CD8-positive, alpha-beta memory T cell (primary cell): ENCODE data around the gene NUBPL. TPM values are rescaled to one million over a fixed set of nuclear protein-coding genes. Genes with fewer than 3 reads are reported as not detected.

Source experiments
- CTCF ChIA-PET: fragments of 350-600 bp; sonication (Branson Sonifier 250); formaldehyde crosslinking; loops from one replicate; lab custom pipeline; 2021; ENCODE audit warnings: antibody characterized with exemption; lab: Charles Lee
- POLR2A ChIA-PET: fragments of 350-600 bp; sonication (Branson Sonifier 250); formaldehyde crosslinking; loops from one replicate; lab custom pipeline; 2021; ENCODE audit warnings: antibody characterized with exemption; lab: Charles Lee
- DNase-seq, 5 donors: peaks; one replicate each; pipeline versions ENCODE4 v3.0.0 to v3.0.0-alpha.2; 2020 to 2022; ENCODE audit warnings: mixed read lengths in 1 of 5
- H3K27ac ChIP-seq: one replicate; pipeline ENCODE4 v1.7.0; 2013; ENCODE audit warnings: low read depth, mild to moderate bottlenecking, low read length, moderate library complexity
- H3K27me3 ChIP-seq: 2 replicates; pipeline ENCODE4 v1.7.0; 2013; ENCODE audit warnings: low read length, mild to moderate bottlenecking; ENCODE audit not compliant: insufficient read depth, poor library complexity, severe bottlenecking
- H3K36me3 ChIP-seq: 2 replicates; pipeline ENCODE4 v1.7.0; 2013; ENCODE audit warnings: mild to moderate bottlenecking, low read length, moderate library complexity; ENCODE audit not compliant: insufficient read depth
- H3K4me1 ChIP-seq: 2 replicates; pipeline ENCODE4 v1.7.0; 2013; ENCODE audit warnings: mild to moderate bottlenecking, low read length, moderate library complexity; ENCODE audit not compliant: insufficient read depth
- H3K4me3 ChIP-seq: 2 replicates; pipeline ENCODE4 v1.7.0; 2013; ENCODE audit warnings: mild to moderate bottlenecking, low read length
- H3K9me3 ChIP-seq: 2 replicates; pipeline ENCODE4 v1.7.0; 2013; ENCODE audit warnings: mild to moderate bottlenecking, low read length
- H3K27ac Mint-ChIP-seq, 8 donors: one replicate each; pipeline ENCODE4 v1.8.0; 2020 to 2021; ENCODE audit warnings: mixed read lengths in 8 of 8, mild to moderate bottlenecking in 6 of 8, inconsistent platforms in 3 of 8, moderate library complexity in 3 of 8
- H3K27me3 Mint-ChIP-seq, 2 donors: one replicate each; pipeline ENCODE4 v1.8.0; 2020 to 2021; ENCODE audit warnings: mixed read lengths in 2 of 2, mild to moderate bottlenecking in 1 of 2, moderate library complexity in 1 of 2
- H3K36me3 Mint-ChIP-seq, 3 donors: one replicate each; pipeline ENCODE4 v1.8.0; 2020 to 2021; ENCODE audit warnings: mixed read lengths in 3 of 3, inconsistent platforms in 1 of 3, mild to moderate bottlenecking in 1 of 3
- H3K4me1 Mint-ChIP-seq, 3 donors: one replicate each; pipeline ENCODE4 v1.8.0; 2020 to 2021; ENCODE audit warnings: mixed read lengths in 3 of 3, inconsistent platforms in 1 of 3, mild to moderate bottlenecking in 1 of 3
- H3K4me3 Mint-ChIP-seq, 7 donors: one replicate each; pipeline ENCODE4 v1.8.0; 2020 to 2021; ENCODE audit warnings: mixed read lengths in 7 of 7, mild to moderate bottlenecking in 6 of 7, moderate library complexity in 4 of 7, inconsistent platforms in 2 of 7
- H3K9me3 Mint-ChIP-seq, 5 donors: one replicate each; pipeline ENCODE4 v1.8.0; 2020 to 2022; ENCODE audit warnings: mixed read lengths in 5 of 5, mild to moderate bottlenecking in 3 of 5, moderate library complexity in 2 of 5, inconsistent platforms in 1 of 5
- polyA plus RNA-seq: library from polyadenylated mRNA; unstranded; fragments of 300-500 nt; fragmentation: Illumina TruSeq; gene quantifications from one replicate; pipeline ENCODE4 v1.2.3, GENCODE V29; 2021
- total RNA-seq, 2 experiments: library from RNA; stranded (reverse); gene quantifications; one replicate each; pipeline ENCODE4 v1.2.3, GENCODE V29; 2021

NUBPL gene
- total and polyA plus RNA-seq, 3 experiments from 2014 or later, result 5.2 to 13.0 (median 10.9) TPM

DNA sequence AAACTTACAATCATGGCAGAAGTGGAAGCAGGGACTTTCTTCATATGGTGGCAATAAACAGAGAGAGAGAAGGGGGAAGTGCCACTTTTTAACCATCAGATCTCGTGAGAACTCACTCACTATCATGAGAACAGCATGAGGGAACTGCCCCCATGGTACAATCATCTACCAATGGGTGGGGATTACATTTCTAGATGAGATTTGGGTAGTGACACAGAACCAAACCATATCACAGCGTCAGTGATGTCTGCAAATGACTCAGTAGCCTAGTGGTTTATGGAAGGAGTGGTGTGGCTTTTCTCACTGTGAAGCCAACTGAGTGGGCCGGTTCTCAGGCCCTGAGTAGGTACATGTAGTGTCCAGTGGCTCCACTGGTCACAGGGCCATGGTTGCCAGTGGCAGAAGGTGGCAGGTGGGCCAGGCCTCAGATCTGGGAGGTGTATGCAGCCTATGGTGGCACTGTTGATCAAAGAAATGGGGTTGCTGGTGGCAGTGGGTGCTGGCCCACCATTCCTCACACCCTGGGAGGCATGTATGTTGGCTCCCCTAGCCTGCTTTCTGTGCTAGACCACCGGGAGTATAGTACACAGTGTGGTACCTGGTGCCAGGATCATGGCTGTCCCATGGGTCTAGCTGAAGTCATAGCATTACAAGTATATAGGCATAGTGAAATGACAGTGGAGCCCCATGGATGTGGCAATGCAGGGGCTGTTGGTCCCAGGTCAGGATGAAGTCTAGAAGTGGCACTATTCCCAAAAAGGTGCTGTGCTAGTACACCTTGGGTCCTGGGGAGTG lies 191.9 kb downstream of the NUBPL start:
- Mint-ChIP-seq H3K27me3 (no peaks in the 10 kb centered on the region), H3K36me3 (peaks cover 10 to 63% (median 35%) of the 10 kb centered on the region in 3 donors), H3K4me1 (no peaks in the 10 kb centered on the region), H3K9me3 (peaks cover 21 to 61% (median 48%) of the 10 kb centered on the region in 5 donors), H3K27ac (peak overlapping the region in 1 of 8 donors; percentile 60), H3K4me3 (no peak overlapping the region)
- POLR2A ChIA-PET, result no interaction called here
- no peaks in the 10 kb centered on the region for H3K27me3 ChIP-seq
- H3K4me1 ChIP-seq, result no peaks in the 10 kb centered on the region
- H3K4me3 ChIP-seq, result no peak overlapping the region
- H3K9me3 ChIP-seq, result peaks cover 4% of the 10 kb centered on the region
- CTCF ChIA-PET, result no interaction called here
- no peak for DNase-seq
- H3K36me3 ChIP-seq, result no peaks in the 10 kb centered on the region
- no peak overlapping the region for H3K27ac ChIP-seq

DNA sequence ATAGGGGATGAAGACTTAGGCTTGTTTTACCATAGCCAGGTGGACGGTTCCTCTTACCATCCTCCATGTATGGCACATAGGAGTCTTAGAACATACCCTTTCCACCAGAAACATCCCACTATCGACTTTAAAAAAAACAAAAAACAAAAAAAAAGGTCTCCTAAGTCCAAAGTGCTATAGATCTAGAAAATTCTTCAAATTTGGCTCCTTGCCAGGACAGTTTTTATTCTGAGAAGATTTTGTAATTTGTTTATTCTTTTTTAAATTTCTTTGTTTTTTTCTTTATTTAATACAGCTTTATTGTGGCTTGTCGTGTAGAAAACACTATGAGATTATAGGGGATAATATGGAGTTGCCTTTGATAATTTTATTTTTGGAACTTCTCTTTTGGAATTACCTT lies 197.7 kb downstream of the NUBPL start:
- DNase-seq, result no peak
- Mint-ChIP-seq H3K4me3 (peak overlapping the region in 1 of 7 donors; percentile 13), H3K36me3 (peaks cover 1 to 26% (median 7%) of the 10 kb centered on the region in 3 donors), H3K4me1 (no peaks in the 10 kb centered on the region), H3K27ac (no peak overlapping the region), H3K27me3 (no peaks in the 10 kb centered on the region), H3K9me3 (peaks cover 0 to 25% (median 14%) of the 10 kb centered on the region in 5 donors)
- ChIA-PET CTCF (no interaction called here), POLR2A (no interaction called here)
- Histone ChIP-seq H3K9me3 (no peaks in the 10 kb centered on the region), H3K27me3 (no peaks in the 10 kb centered on the region), H3K36me3 (no peaks in the 10 kb centered on the region), H3K27ac (no peak overlapping the region), H3K4me3 (no peak overlapping the region), H3K4me1 (no peaks in the 10 kb centered on the region)

DNA sequence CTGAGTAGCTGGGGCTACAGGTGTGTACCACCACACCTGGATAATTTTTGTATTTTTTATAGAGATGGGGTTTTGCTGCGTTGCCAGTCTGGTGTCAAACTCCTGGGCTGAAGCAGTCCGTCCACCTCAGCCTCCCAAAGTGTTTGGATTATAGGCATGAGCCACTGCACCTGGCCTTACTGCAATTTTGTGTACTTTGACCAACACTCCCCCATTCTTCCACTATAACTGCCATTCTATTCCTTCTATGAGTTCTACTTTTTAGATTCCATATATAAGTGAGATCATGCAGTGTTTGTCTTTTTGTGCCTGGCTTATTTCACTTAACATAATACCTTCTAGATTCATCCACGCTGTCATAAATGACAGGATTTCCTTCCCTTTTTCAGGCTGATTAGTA lies 199.1 kb downstream of the NUBPL start:
- Histone ChIP-seq H3K36me3 (no peaks in the 10 kb centered on the region), H3K4me3 (no peak overlapping the region), H3K27me3 (no peaks in the 10 kb centered on the region), H3K4me1 (no peaks in the 10 kb centered on the region), H3K9me3 (no peaks in the 10 kb centered on the region), H3K27ac (no peak overlapping the region)
- ChIA-PET CTCF (no interaction called here), POLR2A (no interaction called here)
- Mint-ChIP-seq H3K4me3 (no peak overlapping the region), H3K4me1 (no peaks in the 10 kb centered on the region), H3K27me3 (no peaks in the 10 kb centered on the region), H3K27ac (no peak overlapping the region), H3K36me3 (peaks cover 0 to 27% (median 4%) of the 10 kb centered on the region in 3 donors), H3K9me3 (peaks cover 0 to 19% (median 8%) of the 10 kb centered on the region in 5 donors)
- DNase-seq, result no peak

GRCh38 chr14:31761325-31761724 lies 200.1 kb downstream of the NUBPL start:
- H3K27ac Mint-ChIP-seq, result no peak overlapping the region
- no peaks in the 10 kb centered on the region for H3K27me3 Mint-ChIP-seq
- Histone ChIP-seq H3K27ac (no peak overlapping the region), H3K9me3 (no peaks in the 10 kb centered on the region), H3K4me1 (no peaks in the 10 kb centered on the region), H3K4me3 (no peak overlapping the region), H3K36me3 (no peaks in the 10 kb centered on the region), H3K27me3 (no peaks in the 10 kb centered on the region)
- no peak for DNase-seq
- H3K9me3 Mint-ChIP-seq, result peaks cover 0 to 17% (median 6%) of the 10 kb centered on the region in 5 donors
- CTCF ChIA-PET, result no interaction called here
- peaks cover 0 to 32% (median 2%) of the 10 kb centered on the region in 3 donors for H3K36me3 Mint-ChIP-seq
- no peaks in the 10 kb centered on the region for H3K4me1 Mint-ChIP-seq
- no peak overlapping the region for H3K4me3 Mint-ChIP-seq
- POLR2A ChIA-PET, result no interaction called here

DNA sequence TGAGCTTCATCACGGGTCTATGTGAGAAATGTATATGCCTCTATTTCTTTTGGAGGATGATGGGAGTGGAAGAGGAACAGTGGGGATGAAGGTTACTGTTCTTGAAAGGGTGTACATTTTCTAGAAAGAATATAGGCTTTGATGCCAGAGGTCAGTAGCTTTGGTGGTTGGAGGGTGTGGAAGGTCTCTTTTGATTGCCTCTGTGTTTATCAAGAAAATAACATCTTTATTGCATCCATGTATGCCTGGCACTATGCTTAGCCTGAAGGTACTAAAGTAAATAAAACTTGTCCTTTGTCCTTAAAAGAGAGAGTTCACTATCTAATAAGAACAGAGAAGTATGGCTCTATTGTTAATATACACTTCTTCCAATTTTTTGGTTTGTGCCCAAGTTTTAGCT lies 201.8 kb downstream of the NUBPL start:
- H3K27me3 Mint-ChIP-seq, result no peaks in the 10 kb centered on the region
- Histone ChIP-seq H3K9me3 (no peaks in the 10 kb centered on the region), H3K36me3 (no peaks in the 10 kb centered on the region), H3K27ac (no peak overlapping the region), H3K4me1 (no peaks in the 10 kb centered on the region), H3K27me3 (no peaks in the 10 kb centered on the region), H3K4me3 (no peak overlapping the region)
- peaks cover 0 to 12% (median 0%) of the 10 kb centered on the region in 5 donors for H3K9me3 Mint-ChIP-seq
- H3K27ac Mint-ChIP-seq, result no peak overlapping the region
- no peaks in the 10 kb centered on the region for H3K4me1 Mint-ChIP-seq
- ChIA-PET POLR2A (no interaction called here), CTCF (no interaction called here)
- H3K4me3 Mint-ChIP-seq, result no peak overlapping the region
- DNase-seq, result no peak
- peaks cover 3 to 29% (median 3%) of the 10 kb centered on the region in 3 donors for H3K36me3 Mint-ChIP-seq

GRCh38 chr14:31766315-31766892 lies 205.2 kb downstream of the NUBPL start:
- POLR2A ChIA-PET, result no interaction called here
- no peak overlapping the region for H3K27ac ChIP-seq
- no peaks in the 10 kb centered on the region for H3K27me3 Mint-ChIP-seq

DNA sequence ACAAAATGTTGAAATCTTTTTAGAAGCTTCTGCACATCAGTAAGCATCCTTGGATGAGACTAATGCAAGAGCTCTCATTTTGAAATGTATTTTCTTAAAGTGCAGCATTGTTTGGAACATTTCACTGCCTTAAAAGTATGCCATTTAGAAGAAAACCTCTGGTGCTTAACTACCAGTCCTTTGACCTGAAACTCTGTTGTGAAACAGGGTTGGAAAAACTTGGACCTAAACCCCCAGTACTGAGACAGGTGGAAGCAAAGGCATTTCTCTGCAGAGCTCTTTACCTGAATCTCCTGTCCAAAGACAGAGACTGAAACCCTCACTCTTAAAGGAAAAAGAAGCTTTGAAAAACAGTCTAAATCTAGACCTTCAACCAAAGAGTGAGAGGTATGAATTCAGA lies 207.2 kb downstream of the NUBPL start:
- no peaks in the 10 kb centered on the region for H3K36me3 ChIP-seq
- ChIA-PET CTCF (no interaction called here), POLR2A (no interaction called here)
- H3K27me3 ChIP-seq, result no peaks in the 10 kb centered on the region
- H3K27ac ChIP-seq, result no peak overlapping the region
- Mint-ChIP-seq H3K36me3 (peaks cover 1 to 44% (median 7%) of the 10 kb centered on the region in 3 donors), H3K9me3 (peaks cover 0 to 10% (median 0%) of the 10 kb centered on the region in 5 donors), H3K4me3 (no peak overlapping the region), H3K4me1 (no peaks in the 10 kb centered on the region), H3K27ac (no peak overlapping the region), H3K27me3 (no peaks in the 10 kb centered on the region)
- no peaks in the 10 kb centered on the region for H3K9me3 ChIP-seq
- DNase-seq, result no peak
- H3K4me3 ChIP-seq, result no peak overlapping the region
- H3K4me1 ChIP-seq, result no peaks in the 10 kb centered on the region

More at GRCh38 chr14:31766315-31766892, 205.2 kb downstream of the NUBPL start:
- Mint-ChIP-seq H3K36me3 (peaks cover 1 to 43% (median 7%) of the 10 kb centered on the region in 3 donors), H3K27ac (no peak overlapping the region), H3K4me1 (no peaks in the 10 kb centered on the region), H3K4me3 (no peak overlapping the region), H3K9me3 (peaks cover 0 to 12% (median 0%) of the 10 kb centered on the region in 5 donors)
- H3K27me3 ChIP-seq, result no peaks in the 10 kb centered on the region
- no peaks in the 10 kb centered on the region for H3K9me3 ChIP-seq
- H3K4me3 ChIP-seq, result no peak overlapping the region
- H3K4me1 ChIP-seq, result no peaks in the 10 kb centered on the region
- DNase-seq, result no peak
- H3K36me3 ChIP-seq, result no peaks in the 10 kb centered on the region
- CTCF ChIA-PET, result no interaction called here

DNA sequence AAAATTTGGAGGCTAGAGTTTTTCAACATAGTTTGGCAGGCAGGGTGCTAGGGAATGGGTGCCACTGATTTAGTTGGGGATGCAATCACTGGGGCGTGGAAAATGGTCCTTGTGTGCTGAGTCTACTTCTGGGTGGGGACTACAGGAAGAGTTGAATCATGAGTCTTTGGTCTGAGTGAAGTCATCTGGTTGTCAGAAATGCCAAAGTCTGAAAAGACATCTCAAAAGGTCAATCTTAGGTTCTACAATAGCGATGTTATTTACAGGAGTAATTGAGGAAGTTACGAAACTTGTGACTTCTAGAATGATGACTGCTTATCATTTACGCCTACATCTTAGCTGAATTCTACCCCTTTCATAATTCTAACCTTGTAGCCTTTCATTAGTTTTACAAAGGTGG lies 209.1 kb downstream of the NUBPL start:
- Mint-ChIP-seq H3K9me3 (peaks cover 0 to 17% (median 0%) of the 10 kb centered on the region in 5 donors), H3K27me3 (no peaks in the 10 kb centered on the region), H3K36me3 (peaks cover 8 to 49% (median 12%) of the 10 kb centered on the region in 3 donors), H3K4me1 (no peaks in the 10 kb centered on the region), H3K27ac (no peak overlapping the region), H3K4me3 (no peak overlapping the region)
- H3K4me1 ChIP-seq, result no peaks in the 10 kb centered on the region
- POLR2A ChIA-PET, result no interaction called here
- H3K27ac ChIP-seq, result no peak overlapping the region
- DNase-seq, result no peak
- H3K9me3 ChIP-seq, result no peaks in the 10 kb centered on the region
- no peaks in the 10 kb centered on the region for H3K27me3 ChIP-seq
- H3K4me3 ChIP-seq, result no peak overlapping the region
- H3K36me3 ChIP-seq, result no peaks in the 10 kb centered on the region
- CTCF ChIA-PET, result no interaction called here
